Thoracic aorta endothelial cell (primary cell): ENCODE measurements around the gene CHM. TPM values are rescaled to one million over a fixed set of nuclear protein-coding genes. Genes with fewer than 3 reads are reported as not detected.

Experiments
- small RNA-seq: library from RNA; depleted of rRNA; stranded (forward); fragments of <200 nt; gene quantifications from one replicate; pipeline ENCODE3, GENCODE V24; 2012
- total RNA-seq: library from RNA; depleted of rRNA; stranded (reverse); fragments of >200 nt; gene quantifications from 2 replicates; pipeline ENCODE4 v1.2.3, GENCODE V29; 2012

The CHM gene
- 33.6 and 40.3 TPM in 2 replicates for total RNA-seq

GRCh38 chrX:86047174-86047935 lies at the start of gene CHM:
TSS of gene CHM (minus strand) at chrX:86047558. CDS start at chrX:86047532, 26 bp downstream.

Small RNA genes within 50 kb of the gene (small RNA-seq; reads per million reads assigned to genes)
- gene AL022401.1 (not detected), gene MIR361 (7,220 reads per million, percentile 100 among the genes with 10 or more reads in this experiment), gene NDUFA5P7 (not detected), gene RF00019 (not detected)

Other genes starting within 250 kb of the CHM start
- gene DACH2, start 100.9 kb upstream of the CHM start, total RNA-seq = not detected in 2 replicates